Endodermal cell (in vitro differentiated cells): ENCODE measurements around the gene UCKL1. TPM values are rescaled to one million over a fixed set of nuclear protein-coding genes. Genes with fewer than 3 reads are reported as not detected.

ENCODE experiments used
- DNase-seq: peaks from one replicate; pipeline ENCODE4 v3.0.0-alpha.2; 2017
- H3K27ac ChIP-seq: 2 replicates; pipeline ENCODE4 v1.5.1; 2013; ENCODE audit warnings: mild to moderate bottlenecking, low read depth, low read length, moderate library complexity
- H3K27me3 ChIP-seq: 2 replicates; pipeline ENCODE4 v1.6.1; 2013; ENCODE audit warnings: mild to moderate bottlenecking, low read length, moderate library complexity; ENCODE audit not compliant: insufficient read depth, control insufficient read depth, poor library complexity, severe bottlenecking
- H3K36me3 ChIP-seq: 2 replicates; pipeline ENCODE4 v1.7.0; 2013; ENCODE audit warnings: mild to moderate bottlenecking, low read length, moderate library complexity; ENCODE audit not compliant: control insufficient read depth, insufficient read depth
- H3K4me1 ChIP-seq: one replicate; pipeline ENCODE4 v1.7.0; 2013; ENCODE audit warnings: low read length; ENCODE audit not compliant: control insufficient read depth, insufficient read depth
- H3K4me3 ChIP-seq: 2 replicates; pipeline ENCODE4 v1.5.1; 2013; ENCODE audit warnings: mild to moderate bottlenecking, low read length, moderate library complexity
- H3K9ac ChIP-seq: 2 replicates; pipeline ENCODE4 v1.6.1; 2013; ENCODE audit warnings: mild to moderate bottlenecking, low read length, moderate library complexity; ENCODE audit not compliant: poor library complexity, severe bottlenecking; ENCODE audit errors: extremely low read depth
- H3K9me3 ChIP-seq: 2 replicates; pipeline ENCODE4 v1.6.1; 2013; ENCODE audit warnings: mild to moderate bottlenecking, low read length, moderate library complexity; ENCODE audit not compliant: control insufficient read depth
- H3K27ac Mint-ChIP-seq: 2 replicates; pipeline ENCODE4 v1.8.0; 2020; ENCODE audit warnings: mixed read lengths
- H3K27me3 Mint-ChIP-seq: 2 replicates; pipeline ENCODE4 v1.8.0; 2021; ENCODE audit warnings: mild to moderate bottlenecking, mixed read lengths; ENCODE audit not compliant: insufficient read depth
- H3K36me3 Mint-ChIP-seq: 2 replicates; pipeline ENCODE4 v1.8.0; 2020; ENCODE audit warnings: low read depth, mixed read lengths
- H3K4me1 Mint-ChIP-seq: 2 replicates; pipeline ENCODE4 v1.8.0; 2020; ENCODE audit warnings: mixed read lengths
- H3K4me3 Mint-ChIP-seq: 2 replicates; pipeline ENCODE4 v1.8.0; 2020; ENCODE audit warnings: mild to moderate bottlenecking, moderate library complexity, mixed read lengths
- H3K9me3 Mint-ChIP-seq: 2 replicates; pipeline ENCODE4 v1.8.0; 2020; ENCODE audit warnings: mild to moderate bottlenecking, mixed read lengths
- WGBS, 2 experiments: methylation state at CpG; one replicate each; pipeline versions ENCODE4 v1.1.5 to v1.1.7; 2013; ENCODE audit warnings: missing lambda C conversion rate in 2 of 2, mixed read lengths in 1 of 2; ENCODE audit not compliant: insufficient coverage in 1 of 2, insufficient read length in 1 of 2; 5-methylcytosine and 5-hydroxymethylcytosine counted together
- total RNA-seq, 2 donors: library from RNA; stranded (reverse); fragmentation: NEBNext Ultra II Directional in 1 of 2; extraction: Animal tissue kit (Norgen Biotek cat#: 25700) in 1 of 2; gene quantifications; 2 replicates in 1 of 2; 3 replicates in 1 of 2; pipeline ENCODE4 v1.2.1, GENCODE V29; 2021
- TF ChIP-seq, protein P1 (sequence below): fragments of 200-600 bp; sonication (generic); conservative IDR thresholded peaks from 2 replicates; pipeline ENCODE4 v1.5.0; 2021; ENCODE audit warnings: antibody characterized with exemption, mild to moderate bottlenecking

UCKL1 gene
- total RNA-seq, 2 donors from 2014 or later: 36.5 to 47.8 TPM

DNA sequence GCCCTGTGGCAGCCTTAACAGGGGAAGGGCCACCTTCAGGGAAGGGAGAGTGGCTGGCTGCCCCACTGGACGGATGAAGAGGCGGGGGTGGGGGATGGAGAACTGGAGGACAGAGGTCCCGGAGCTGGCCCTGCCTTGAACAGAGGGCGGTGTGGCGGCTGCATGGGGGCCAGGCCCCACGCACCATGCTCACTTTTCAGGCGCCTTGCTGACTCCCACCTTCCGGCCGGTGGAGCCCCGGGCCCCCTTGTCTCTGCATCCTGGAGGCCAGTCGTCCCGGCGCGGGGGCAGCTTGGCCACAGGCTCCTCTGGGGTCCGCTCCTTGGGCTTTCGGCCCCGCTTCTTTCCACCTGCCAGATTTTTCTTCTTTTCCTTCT lies 3.5 kb upstream of the UCKL1 start:
- no peak for DNase-seq
- no peak overlapping the region for H3K4me3 ChIP-seq
- 93% methylated on average over 17 of the region's 17 CpGs; no CpG with 5 or more reads in 1 of the 2 experiments for WGBS, 2 experiments
- Mint-ChIP-seq H3K27ac (no peak overlapping the region), H3K4me1 (peaks cover 19% of the 10 kb centered on the region), H3K4me3 (no peak overlapping the region), H3K36me3 (peaks cover 28% of the 10 kb centered on the region), H3K9me3 (peaks cover 3% of the 10 kb centered on the region), H3K27me3 (no peaks in the 10 kb centered on the region)
- peaks cover 11% of the 10 kb centered on the region for H3K9me3 ChIP-seq
- TF ChIP-seq, protein P1, sequence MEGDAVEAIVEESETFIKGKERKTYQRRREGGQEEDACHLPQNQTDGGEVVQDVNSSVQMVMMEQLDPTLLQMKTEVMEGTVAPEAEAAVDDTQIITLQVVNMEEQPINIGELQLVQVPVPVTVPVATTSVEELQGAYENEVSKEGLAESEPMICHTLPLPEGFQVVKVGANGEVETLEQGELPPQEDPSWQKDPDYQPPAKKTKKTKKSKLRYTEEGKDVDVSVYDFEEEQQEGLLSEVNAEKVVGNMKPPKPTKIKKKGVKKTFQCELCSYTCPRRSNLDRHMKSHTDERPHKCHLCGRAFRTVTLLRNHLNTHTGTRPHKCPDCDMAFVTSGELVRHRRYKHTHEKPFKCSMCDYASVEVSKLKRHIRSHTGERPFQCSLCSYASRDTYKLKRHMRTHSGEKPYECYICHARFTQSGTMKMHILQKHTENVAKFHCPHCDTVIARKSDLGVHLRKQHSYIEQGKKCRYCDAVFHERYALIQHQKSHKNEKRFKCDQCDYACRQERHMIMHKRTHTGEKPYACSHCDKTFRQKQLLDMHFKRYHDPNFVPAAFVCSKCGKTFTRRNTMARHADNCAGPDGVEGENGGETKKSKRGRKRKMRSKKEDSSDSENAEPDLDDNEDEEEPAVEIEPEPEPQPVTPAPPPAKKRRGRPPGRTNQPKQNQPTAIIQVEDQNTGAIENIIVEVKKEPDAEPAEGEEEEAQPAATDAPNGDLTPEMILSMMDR: no peak
- peaks cover 16% of the 10 kb centered on the region for H3K36me3 ChIP-seq
- H3K9ac ChIP-seq: no peak overlapping the region
- no peaks in the 10 kb centered on the region for H3K27me3 ChIP-seq
- H3K27ac ChIP-seq: no peak overlapping the region
- H3K4me1 ChIP-seq: peaks cover 13% of the 10 kb centered on the region

- 72 to 84% methylated on average over 6 to 10 of the region's 10 CpGs for WGBS, 2 experiments
- Histone ChIP-seq H3K36me3 (peaks cover 11% of the 10 kb centered on the region), H3K4me3 (no peak overlapping the region), H3K4me1 (peaks cover 15% of the 10 kb centered on the region), H3K9me3 (peaks cover 6% of the 10 kb centered on the region), H3K27me3 (no peaks in the 10 kb centered on the region), H3K9ac (no peak overlapping the region), H3K27ac (no peak overlapping the region)
- Mint-ChIP-seq H3K27me3 (no peaks in the 10 kb centered on the region), H3K9me3 (peaks cover 2% of the 10 kb centered on the region), H3K4me1 (peaks cover 25% of the 10 kb centered on the region), H3K36me3 (peaks cover 24% of the 10 kb centered on the region), H3K27ac (peak overlapping the region; percentile 85), H3K4me3 (no peak overlapping the region)
- DNase-seq: no peak
- TF ChIP-seq, protein P1: no peak
These were observed 2.9 kb upstream of the UCKL1 start for GRCh38 chr20:63958964-63959698.

- peaks cover 29% of the 10 kb centered on the region for H3K4me1 Mint-ChIP-seq
- H3K4me3 ChIP-seq: no peak overlapping the region
- H3K9me3 Mint-ChIP-seq: no peaks in the 10 kb centered on the region
- DNase-seq: no peak
- peaks cover 6% of the 10 kb centered on the region for H3K36me3 ChIP-seq
- no peaks in the 10 kb centered on the region for H3K27me3 Mint-ChIP-seq
- H3K27me3 ChIP-seq: no peaks in the 10 kb centered on the region
- TF ChIP-seq, protein P1: no peak
- no peak overlapping the region for H3K27ac ChIP-seq
- H3K4me3 Mint-ChIP-seq: no peak overlapping the region
- WGBS, 2 experiments: 87% methylated on average over 4 of the region's 4 CpGs; no CpG with 5 or more reads in 1 of the 2 experiments
- peaks cover 15% of the 10 kb centered on the region for H3K4me1 ChIP-seq
- peak overlapping the region; percentile 85 for H3K27ac Mint-ChIP-seq
- peaks cover 20% of the 10 kb centered on the region for H3K36me3 Mint-ChIP-seq
- no peak overlapping the region for H3K9ac ChIP-seq
- no peaks in the 10 kb centered on the region for H3K9me3 ChIP-seq
These were observed 2.3 kb upstream of the UCKL1 start for GRCh38 chr20:63958471-63958870.
